Measurements from ENCODE around the gene LSAMP. TPM values are rescaled to one million over a fixed set of nuclear protein-coding genes. Genes with fewer than 3 reads are reported as not detected.

Gene LSAMP
- total and polyA plus RNA-seq, 2 of the 4 experiments (the other 2 are of a cell fraction) = 7.9 to 8.0 TPM

GRCh38 chr3:116037954-116038911 lies 407.1 kb downstream of the LSAMP start:
- Histone ChIP-seq H3K4ac (ENCODE audit: low read depth, low read length) (no peak overlapping the region), H3K18ac (ENCODE audit: low read depth, low read length) (no peak overlapping the region), H2BK5ac (ENCODE audit: low read depth, low read length, poor library complexity, severe bottlenecking) (no peak overlapping the region), H3K27ac (ENCODE audit: insufficient read depth, low read length) (no peak overlapping the region), H3K9me3 (ENCODE audit: control insufficient read depth, insufficient read depth, low read length) (no peaks in the 10 kb centered on the region), H3K9me1 (ENCODE audit: insufficient read depth, low read length) (no peaks in the 10 kb centered on the region), H3K4me2 (ENCODE audit: low read depth, low read length) (no peak overlapping the region), H2AK9ac (replicated peaks; ENCODE audit: low read depth, low read length, poor library complexity) (no peak overlapping the region), H2BK120ac (ENCODE audit: low read depth, low read length) (no peak overlapping the region), H2AK5ac (ENCODE audit: low read depth, low read length) (no peak overlapping the region), H2BK20ac (ENCODE audit: low read depth, low read length) (no peak overlapping the region), H3K27me3 (ENCODE audit: control insufficient read depth, insufficient read depth, low read length) (no peaks in the 10 kb centered on the region), H3K23ac (ENCODE audit: low read depth, low read length) (no peak overlapping the region), H4K91ac (ENCODE audit: insufficient read depth, low read depth, low read length) (no peak overlapping the region), H2BK15ac (ENCODE audit: low read depth, low read length) (no peak overlapping the region), H2AFZ (replicated peaks; ENCODE audit: low read length, poor library complexity) (no peak overlapping the region), H3K4me1 (ENCODE audit: control insufficient read depth, insufficient read depth, low read length) (no peaks in the 10 kb centered on the region; the same call in 1 of the 2 replicates), H4K8ac (ENCODE audit: low read depth in 2 of 2, low read length in 2 of 2) (no peak overlapping the region), H3K4me3 (ENCODE audit: insufficient read depth, low read depth, low read length) (no peak overlapping the region), H3K56ac (ENCODE audit: extremely low read depth, insufficient read depth, low read length) (no peak overlapping the region), H3K79me1 (ENCODE audit: low read depth in 1 of 2, low read length in 2 of 2) (no peaks in the 10 kb centered on the region), H3K9ac (ENCODE audit: low read depth, low read length) (no peak overlapping the region), H3K36me3 (ENCODE audit: control insufficient read depth, insufficient read depth, low read length) (no peaks in the 10 kb centered on the region), H3K14ac (replicated peaks; ENCODE audit: low read depth, low read length) (no peak overlapping the region), H4K5ac (ENCODE audit: low read depth, low read length) (no peak overlapping the region), H4K20me1 (ENCODE audit: insufficient read depth, low read length) (no peaks in the 10 kb centered on the region)
- WGBS, 2 experiments (ENCODE audit: extremely low coverage in 2 of 2, insufficient read length in 1 of 2) = no CpG with 5 or more reads among the region's 5 CpGs
- dilution Hi-C loops (cut with HindIII; ENCODE audit: low sequenced_read_pairs, unreplicated experiment) (no loop called here), in situ Hi-C loops (cut with MboI; ENCODE audit: low sequenced_read_pairs) (no loop called here), intact Hi-C loops (cut with micrococcal nuclease) (no loop called here)
- BruUV-seq (replicated peaks) = no TSS peak
- POLR2A ChIA-PET (ENCODE audit: unreplicated experiment) = no interaction called here
- no peak for ATAC-seq (ENCODE audit: low read depth)
- TF ChIP-seq ELK1 (IDR thresholded peaks at IDR 0.05; ENCODE audit: borderline replicate concordance, low read depth, low read length) = no peak
- TF ChIP-seq CTCF (conservative IDR thresholded peaks at IDR 0.05; ENCODE audit: low read depth, low read length) = no peak
- no peak for TF ChIP-seq RFX5 (IDR thresholded peaks at IDR 0.05; ENCODE audit: low read depth, low read length)
- no peak for TF ChIP-seq FOS (IDR thresholded peaks at IDR 0.05; ENCODE audit: low read depth, low read length)
- TF ChIP-seq RAD21 (IDR thresholded peaks at IDR 0.05; ENCODE audit: low read length) = no peak
- no peak for TF ChIP-seq NFE2L2 (IDR thresholded peaks at IDR 0.05; ENCODE audit: low read depth, low read length)
- TF ChIP-seq BHLHE40 (IDR thresholded peaks at IDR 0.05; ENCODE audit: low read depth, low read length) = no peak
- TF ChIP-seq USF2 (IDR thresholded peaks at IDR 0.05; ENCODE audit: low read depth, low read length) = no peak
- CTCF ChIA-PET = interaction anchor here (0.7 kb wide), 1 partner anchor 1346 kb away, joined by 3 read pairs; no protein-coding TSS in a partner anchor
- DNase-seq = no peak
